ENCODE results near the gene LPP.

GRCh38 chr3:188854772-188855149, 700.8 kb downstream of the LPP start:
- TF ChIP-seq CTCF (IDR thresholded peaks at IDR 0.05 in 4 of 5, conservative IDR thresholded peaks at IDR 0.05 in 1 of 5) (no peak), POLR2A (IDR thresholded peaks at IDR 0.05) (no peak)

Measured in gastrocnemius medialis (tissue), 4 donors.